Osteocyte (in vitro differentiated cells): Measurements from ENCODE around the gene TCF25. TPM values are rescaled to one million over a fixed set of nuclear protein-coding genes. Genes with fewer than 3 reads are reported as not detected.

Experiments
- DNase-seq: peaks from one replicate; pipeline ENCODE4 v3.0.0; 2021; ENCODE audit warnings: mixed read lengths; ENCODE audit not compliant: unreplicated experiment; ENCODE audit errors: extremely low spot score
- H3K27ac Mint-ChIP-seq: one replicate; pipeline ENCODE4 v1.8.0; 2021; ENCODE audit warnings: mild to moderate bottlenecking, mixed read lengths; ENCODE audit not compliant: unreplicated experiment
- H3K27me3 Mint-ChIP-seq: one replicate; pipeline ENCODE4 v1.8.0; 2021; ENCODE audit warnings: mixed read lengths; ENCODE audit not compliant: unreplicated experiment
- H3K36me3 Mint-ChIP-seq: one replicate; pipeline ENCODE4 v1.8.0; 2021; ENCODE audit warnings: mixed read lengths; ENCODE audit not compliant: unreplicated experiment
- H3K4me1 Mint-ChIP-seq: one replicate; pipeline ENCODE4 v1.8.0; 2021; ENCODE audit warnings: mixed read lengths; ENCODE audit not compliant: unreplicated experiment
- H3K4me3 Mint-ChIP-seq: one replicate; pipeline ENCODE4 v1.8.0; 2021; ENCODE audit warnings: mild to moderate bottlenecking, moderate library complexity, mixed read lengths; ENCODE audit not compliant: unreplicated experiment
- H3K9me3 Mint-ChIP-seq: one replicate; pipeline ENCODE4 v1.8.0; 2021; ENCODE audit warnings: mixed read lengths; ENCODE audit not compliant: unreplicated experiment
- total RNA-seq: library from RNA; stranded (reverse); gene quantifications from 2 replicates; pipeline ENCODE4 v1.2.1, GENCODE V29; 2021
- TF ChIP-seq, protein P1 (sequence below): fragments of 200-600 bp; sonication (generic); IDR thresholded peaks from 2 replicates; pipeline ENCODE4 v1.5.0; 2021; ENCODE audit warnings: antibody characterized with exemption, mild to moderate bottlenecking, moderate library complexity

Gene TCF25
- total RNA-seq, 1 donor from 2014 or later, result 251 TPM

DNA sequence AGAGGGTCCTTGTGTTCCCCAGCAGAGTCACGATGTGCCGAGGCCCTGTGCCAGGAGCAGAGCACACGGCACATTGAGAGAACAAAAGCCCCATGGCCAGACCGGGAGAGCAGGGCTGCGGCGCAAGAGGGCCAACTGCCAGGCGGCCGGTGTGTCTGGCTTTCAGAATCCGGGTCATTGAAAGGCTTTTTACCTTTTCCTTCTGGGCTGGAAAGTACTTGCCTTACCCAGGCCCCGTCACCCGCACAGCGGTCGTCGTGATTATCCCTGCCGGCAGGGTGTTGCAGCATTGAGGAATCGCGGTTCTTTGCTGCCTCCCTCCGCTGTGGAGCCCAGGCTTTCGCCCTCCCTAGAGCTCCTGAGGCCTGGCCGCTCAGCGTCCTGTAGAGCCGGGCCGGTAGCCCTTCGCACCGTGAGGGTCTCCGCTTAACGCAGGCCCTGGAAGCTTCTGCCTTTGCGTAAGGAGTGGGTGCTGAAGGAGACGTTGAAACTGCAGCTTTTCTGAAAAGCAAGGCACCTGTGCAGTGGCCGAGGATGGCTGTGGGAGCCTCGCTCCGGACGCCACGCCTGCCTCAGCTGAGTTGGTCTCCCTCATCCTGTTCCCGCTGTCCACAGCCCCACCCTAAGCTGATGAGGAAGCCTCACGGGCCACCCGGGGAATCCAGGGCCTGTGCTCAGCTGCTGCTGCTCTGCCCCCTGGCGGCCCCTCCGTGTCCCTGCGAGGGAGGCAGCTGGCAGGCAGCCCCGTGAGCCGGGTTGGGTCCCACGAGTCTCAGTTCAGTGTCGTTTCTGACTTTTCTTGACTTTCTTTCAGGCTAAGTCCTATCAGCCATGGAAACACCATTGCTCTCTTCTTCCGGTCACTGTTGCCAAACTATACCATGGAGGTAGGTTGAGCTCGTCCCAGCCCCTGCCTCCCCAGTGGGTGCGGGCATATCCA, 36.7 kb downstream of the TCF25 start:
- DNase-seq, result peak; percentile 92
- Mint-ChIP-seq H3K27me3 (no peaks in the 10 kb centered on the region), H3K9me3 (no peaks in the 10 kb centered on the region), H3K36me3 (peaks cover 30% of the 10 kb centered on the region), H3K27ac (peak overlapping the region; percentile 41), H3K4me1 (peaks cover 3% of the 10 kb centered on the region), H3K4me3 (no peak overlapping the region)
- TF ChIP-seq, protein P1, sequence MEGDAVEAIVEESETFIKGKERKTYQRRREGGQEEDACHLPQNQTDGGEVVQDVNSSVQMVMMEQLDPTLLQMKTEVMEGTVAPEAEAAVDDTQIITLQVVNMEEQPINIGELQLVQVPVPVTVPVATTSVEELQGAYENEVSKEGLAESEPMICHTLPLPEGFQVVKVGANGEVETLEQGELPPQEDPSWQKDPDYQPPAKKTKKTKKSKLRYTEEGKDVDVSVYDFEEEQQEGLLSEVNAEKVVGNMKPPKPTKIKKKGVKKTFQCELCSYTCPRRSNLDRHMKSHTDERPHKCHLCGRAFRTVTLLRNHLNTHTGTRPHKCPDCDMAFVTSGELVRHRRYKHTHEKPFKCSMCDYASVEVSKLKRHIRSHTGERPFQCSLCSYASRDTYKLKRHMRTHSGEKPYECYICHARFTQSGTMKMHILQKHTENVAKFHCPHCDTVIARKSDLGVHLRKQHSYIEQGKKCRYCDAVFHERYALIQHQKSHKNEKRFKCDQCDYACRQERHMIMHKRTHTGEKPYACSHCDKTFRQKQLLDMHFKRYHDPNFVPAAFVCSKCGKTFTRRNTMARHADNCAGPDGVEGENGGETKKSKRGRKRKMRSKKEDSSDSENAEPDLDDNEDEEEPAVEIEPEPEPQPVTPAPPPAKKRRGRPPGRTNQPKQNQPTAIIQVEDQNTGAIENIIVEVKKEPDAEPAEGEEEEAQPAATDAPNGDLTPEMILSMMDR, result peak; percentile 86

DNA sequence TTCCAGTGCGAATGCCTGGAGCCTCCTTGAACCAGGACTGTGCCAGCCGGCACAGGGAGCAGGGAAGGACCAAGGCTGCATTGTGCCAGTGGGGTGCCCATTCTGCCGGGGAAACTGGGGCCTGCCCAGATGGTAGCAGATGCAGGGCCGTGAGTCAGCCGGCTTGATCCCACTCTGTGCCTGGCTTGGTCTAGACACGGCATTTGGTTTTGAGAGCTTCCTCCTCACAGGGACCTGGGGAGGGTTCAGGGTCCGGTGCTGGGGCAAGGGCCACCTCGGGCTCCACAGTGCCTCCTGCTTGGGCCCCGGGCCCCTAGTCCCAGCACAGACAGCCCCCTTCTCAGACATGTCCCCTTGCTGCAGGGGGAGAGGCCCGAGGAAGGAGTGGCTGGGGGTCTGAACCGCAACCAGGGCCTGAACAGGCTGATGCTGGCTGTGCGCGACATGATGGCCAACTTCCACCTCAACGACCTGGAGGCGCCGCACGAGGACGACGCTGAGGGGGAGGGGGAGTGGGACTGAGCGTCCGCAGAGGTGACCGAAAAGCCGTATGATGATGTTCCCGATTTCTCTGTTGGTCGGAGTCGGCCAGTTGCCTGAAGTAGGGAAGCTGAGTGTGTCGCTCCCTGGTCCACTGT, 37.4 kb downstream of the TCF25 start:
- H3K4me1 Mint-ChIP-seq, result peaks cover 3% of the 10 kb centered on the region
- no peaks in the 10 kb centered on the region for H3K27me3 Mint-ChIP-seq
- TF ChIP-seq, protein P1, result no peak
- peaks cover 23% of the 10 kb centered on the region for H3K36me3 Mint-ChIP-seq
- no peak for DNase-seq
- H3K27ac Mint-ChIP-seq, result peak overlapping the region; percentile 41
- no peaks in the 10 kb centered on the region for H3K9me3 Mint-ChIP-seq
- H3K4me3 Mint-ChIP-seq, result no peak overlapping the region

GRCh38 chr16:89911375-89911774, 38.0 kb downstream of the TCF25 start:
- H3K4me3 Mint-ChIP-seq, result no peak overlapping the region
- TF ChIP-seq, protein P1, result no peak
- peaks cover 3% of the 10 kb centered on the region for H3K4me1 Mint-ChIP-seq
- DNase-seq, result no peak
- no peaks in the 10 kb centered on the region for H3K9me3 Mint-ChIP-seq
- peaks cover 17% of the 10 kb centered on the region for H3K36me3 Mint-ChIP-seq
- no peak overlapping the region for H3K27ac Mint-ChIP-seq
- H3K27me3 Mint-ChIP-seq, result no peaks in the 10 kb centered on the region

DNA sequence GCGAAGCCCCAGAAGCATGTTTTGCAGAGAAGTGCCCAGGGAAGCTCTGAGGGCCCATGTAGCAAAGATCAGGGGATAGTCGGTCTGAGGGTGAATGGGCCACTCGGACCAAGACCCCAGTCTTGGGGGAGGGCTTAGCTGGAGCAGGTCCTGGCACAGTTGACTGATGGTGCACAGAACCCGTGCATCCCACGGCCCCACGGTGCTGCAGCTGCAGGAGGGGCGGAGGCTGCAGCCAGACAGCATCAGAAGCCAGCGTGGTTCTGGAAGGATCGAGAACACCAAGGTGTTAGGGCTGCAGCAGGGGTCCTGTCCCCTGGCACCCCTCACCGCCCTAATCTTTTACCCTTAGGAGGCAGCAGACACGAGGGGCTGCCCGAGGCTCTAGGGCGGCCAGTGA, 38.8 kb downstream of the TCF25 start:
- Mint-ChIP-seq H3K4me1 (peaks cover 4% of the 10 kb centered on the region), H3K9me3 (no peaks in the 10 kb centered on the region), H3K27me3 (no peaks in the 10 kb centered on the region), H3K4me3 (no peak overlapping the region), H3K27ac (no peak overlapping the region), H3K36me3 (peaks cover 11% of the 10 kb centered on the region)
- DNase-seq, result no peak
- TF ChIP-seq, protein P1, result no peak

GRCh38 chr16:89912627-89913026, 39.2 kb downstream of the TCF25 start:
- peaks cover 11% of the 10 kb centered on the region for H3K36me3 Mint-ChIP-seq
- H3K27ac Mint-ChIP-seq, result no peak overlapping the region
- no peak for DNase-seq
- no peak overlapping the region for H3K4me3 Mint-ChIP-seq
- TF ChIP-seq, protein P1, result no peak
- H3K9me3 Mint-ChIP-seq, result no peaks in the 10 kb centered on the region
- no peaks in the 10 kb centered on the region for H3K27me3 Mint-ChIP-seq
- H3K4me1 Mint-ChIP-seq, result peaks cover 8% of the 10 kb centered on the region
